ENCODE measurements around the gene ZNF184. TPM values are rescaled to one million over a fixed set of nuclear protein-coding genes. Genes with fewer than 3 reads are reported as not detected.

The ZNF184 gene
- total and polyA plus RNA-seq, 9 of the 15 experiments (the other 6 are each of a cell fraction or from before 2014, with no cell fraction given), result 7.6 to 22.2 (median 12.8) TPM

GRCh38 chr6:27517928-27518787 lies 45.3 kb upstream of the ZNF184 start (continued):
- no peak for TF ChIP-seq ZBTB11 (CRISPR knock-in tag; IDR thresholded peaks at IDR 0.05)
- no peak for TF ChIP-seq TSHZ1 (CRISPR knock-in tag; IDR thresholded peaks at IDR 0.05)
- no peak for TF ChIP-seq NKRF (IDR thresholded peaks at IDR 0.05; ENCODE audit: borderline replicate concordance)
- no peak for TF ChIP-seq HDAC3 (IDR thresholded peaks at IDR 0.05; ENCODE audit: borderline replicate concordance, partially characterized antibody)
- no peak for TF ChIP-seq NR2C2 (CRISPR knock-in tag; IDR thresholded peaks at IDR 0.05)
- no peak for TF ChIP-seq NR2C2 (tag; IDR thresholded peaks at IDR 0.05)
- TF ChIP-seq ZNF561 (CRISPR knock-in tag; conservative IDR thresholded peaks at IDR 0.05), result no peak
- no peak for TF ChIP-seq NR1H2 (CRISPR knock-in tag; IDR thresholded peaks at IDR 0.05)
- TF ChIP-seq HNRNPUL1 (IDR thresholded peaks at IDR 0.05; ENCODE audit: low read length), result no peak
- TF ChIP-seq IRF2 (CRISPR knock-in tag; IDR thresholded peaks at IDR 0.05), result no peak
- TF ChIP-seq MBD2 (IDR thresholded peaks at IDR 0.05; ENCODE audit: borderline replicate concordance, low read depth), result no peak
- no peak for TF ChIP-seq ZNF444 (CRISPR knock-in tag; IDR thresholded peaks at IDR 0.05)
- TF ChIP-seq DMBX1 (CRISPR knock-in tag; IDR thresholded peaks at IDR 0.05; ENCODE audit: borderline replicate concordance), result 0 out of 2 replicates have a peak, but pooled peaks have one; percentile 21
- TF ChIP-seq ZNF316 (IDR thresholded peaks at IDR 0.05), result no peak
- no peak for TF ChIP-seq ESRRB (CRISPR knock-in tag; IDR thresholded peaks at IDR 0.05; ENCODE audit: borderline replicate concordance)
- no peak for TF ChIP-seq HSF4 (CRISPR knock-in tag; IDR thresholded peaks at IDR 0.05; ENCODE audit: borderline replicate concordance)

Data from K562 (cell line).